ENCODE data around the gene ANKS1A. TPM values are rescaled to one million over a fixed set of nuclear protein-coding genes. Genes with fewer than 3 reads are reported as not detected.

ANKS1A gene
- total and polyA plus RNA-seq, 2 experiments from 2014 or later = 17.5 to 25.4 TPM

- no peaks in the 10 kb centered on the region for H3K27me3 ChIP-seq
- DNase-seq (ENCODE audit: low spot score) = no peak
- H3K4me3 ChIP-seq = no peak overlapping the region
- no peaks in the 10 kb centered on the region for H3K9me2 ChIP-seq (replicated peaks; ENCODE audit: insufficient read depth)
- TF ChIP-seq EZH2 (IDR thresholded peaks at IDR 0.05; ENCODE audit: borderline replicate concordance) (no peak), EZH2phosphoT487 (IDR thresholded peaks at IDR 0.05; ENCODE audit: low read depth, severe bottlenecking, unreplicated experiment) (no peak), CTCF (IDR thresholded peaks at IDR 0.05; ENCODE audit: poor library complexity) (no peak)
- H3K36me3 ChIP-seq (replicated peaks; ENCODE audit: insufficient read depth, low read depth) = no peaks in the 10 kb centered on the region
- H3K27ac ChIP-seq = no peak overlapping the region
- 97% methylated on average over 11 of the region's 11 CpGs for WGBS (ENCODE audit: low lambda C conversion rate, missing lambda C conversion rate)
- no peaks in the 10 kb centered on the region for H3K79me2 ChIP-seq
- H4K20me1 ChIP-seq (ENCODE audit: insufficient read depth, poor library complexity, severe bottlenecking) = no peaks in the 10 kb centered on the region
- no peaks in the 10 kb centered on the region for H3K4me1 ChIP-seq (ENCODE audit: insufficient read depth)
- H3K4me2 ChIP-seq = no peak overlapping the region
- no peak overlapping the region for H2AFZ ChIP-seq
- H3K9me3 ChIP-seq (ENCODE audit: low read depth) = no peaks in the 10 kb centered on the region
These were observed 178.2 kb downstream of the ANKS1A start for GRCh38 chr6:35067234-35067633.

- Histone ChIP-seq H3K27me3 (no peaks in the 10 kb centered on the region), H2AFZ (no peak overlapping the region), H3K4me1 (ENCODE audit: insufficient read depth) (no peaks in the 10 kb centered on the region), H4K20me1 (ENCODE audit: insufficient read depth, poor library complexity, severe bottlenecking) (no peaks in the 10 kb centered on the region), H3K9me2 (replicated peaks; ENCODE audit: insufficient read depth) (no peaks in the 10 kb centered on the region), H3K4me3 (no peak overlapping the region), H3K27ac (no peak overlapping the region), H3K79me2 (no peaks in the 10 kb centered on the region), H3K4me2 (no peak overlapping the region), H3K36me3 (replicated peaks; ENCODE audit: insufficient read depth, low read depth) (no peaks in the 10 kb centered on the region), H3K9me3 (ENCODE audit: low read depth) (no peaks in the 10 kb centered on the region)
- TF ChIP-seq EZH2phosphoT487 (IDR thresholded peaks at IDR 0.05; ENCODE audit: low read depth, severe bottlenecking, unreplicated experiment) (no peak), EZH2 (IDR thresholded peaks at IDR 0.05; ENCODE audit: borderline replicate concordance) (no peak), CTCF (IDR thresholded peaks at IDR 0.05; ENCODE audit: poor library complexity) (no peak)
- no peak for DNase-seq (ENCODE audit: low spot score)
- 82% methylated on average over 9 of the region's 9 CpGs for WGBS (ENCODE audit: low lambda C conversion rate, missing lambda C conversion rate)
These were observed 179.2 kb downstream of the ANKS1A start for GRCh38 chr6:35068206-35068605.

GRCh38 chr6:35068644-35069043 is 179.6 kb downstream of the ANKS1A start:
- Histone ChIP-seq H3K36me3 (replicated peaks; ENCODE audit: insufficient read depth, low read depth) (no peaks in the 10 kb centered on the region), H4K20me1 (ENCODE audit: insufficient read depth, poor library complexity, severe bottlenecking) (no peaks in the 10 kb centered on the region)
- TF ChIP-seq EZH2 (IDR thresholded peaks at IDR 0.05; ENCODE audit: borderline replicate concordance) (no peak), CTCF (IDR thresholded peaks at IDR 0.05; ENCODE audit: poor library complexity) (no peak), EZH2phosphoT487 (IDR thresholded peaks at IDR 0.05; ENCODE audit: low read depth, severe bottlenecking, unreplicated experiment) (no peak)

DNA sequence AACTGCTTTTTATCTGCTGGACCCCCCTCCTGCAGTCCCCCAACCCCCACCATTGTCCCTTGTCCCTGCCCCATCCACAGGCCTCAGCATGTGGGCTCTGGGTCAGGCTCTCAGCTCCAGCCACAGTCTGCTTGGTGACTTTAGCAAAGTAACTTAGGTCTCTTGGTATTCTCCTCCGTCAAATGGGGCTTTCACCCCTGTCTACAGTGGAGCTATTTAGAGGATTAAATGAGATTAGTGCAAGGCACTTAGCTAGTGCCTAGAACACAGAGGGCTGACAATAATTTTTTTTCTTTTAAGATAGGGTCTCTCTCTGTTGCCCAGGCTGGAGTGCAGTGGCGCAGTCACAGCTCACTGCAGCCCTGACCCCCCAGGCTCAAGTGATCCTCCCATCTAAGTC is 180.2 kb downstream of the ANKS1A start:
- no peak for TF ChIP-seq CTCF (IDR thresholded peaks at IDR 0.05; ENCODE audit: poor library complexity)
- no peak for TF ChIP-seq EZH2 (IDR thresholded peaks at IDR 0.05; ENCODE audit: borderline replicate concordance)
- TF ChIP-seq EZH2phosphoT487 (IDR thresholded peaks at IDR 0.05; ENCODE audit: low read depth, severe bottlenecking, unreplicated experiment) = no peak
- Histone ChIP-seq H3K4me2 (no peak overlapping the region), H3K4me3 (no peak overlapping the region), H4K20me1 (ENCODE audit: insufficient read depth, poor library complexity, severe bottlenecking) (no peaks in the 10 kb centered on the region), H3K9me2 (replicated peaks; ENCODE audit: insufficient read depth) (no peaks in the 10 kb centered on the region), H3K27me3 (no peaks in the 10 kb centered on the region), H2AFZ (no peak overlapping the region), H3K4me1 (ENCODE audit: insufficient read depth) (no peaks in the 10 kb centered on the region), H3K9me3 (ENCODE audit: low read depth) (no peaks in the 10 kb centered on the region), H3K27ac (no peak overlapping the region), H3K79me2 (no peaks in the 10 kb centered on the region), H3K36me3 (replicated peaks; ENCODE audit: insufficient read depth, low read depth) (no peaks in the 10 kb centered on the region)
- 88% methylated on average over 2 of the region's 2 CpGs for WGBS (ENCODE audit: low lambda C conversion rate, missing lambda C conversion rate)
- no peak for DNase-seq (ENCODE audit: low spot score)

More at GRCh38 chr6:35068644-35069043, 179.6 kb downstream of the ANKS1A start:
- Histone ChIP-seq H3K9me3 (ENCODE audit: low read depth) (no peaks in the 10 kb centered on the region), H3K9me2 (replicated peaks; ENCODE audit: insufficient read depth) (no peaks in the 10 kb centered on the region), H3K79me2 (no peaks in the 10 kb centered on the region), H2AFZ (no peak overlapping the region), H3K27me3 (no peaks in the 10 kb centered on the region), H3K4me3 (no peak overlapping the region), H3K27ac (no peak overlapping the region), H3K4me2 (no peak overlapping the region), H3K4me1 (ENCODE audit: insufficient read depth) (no peaks in the 10 kb centered on the region)
- WGBS (ENCODE audit: low lambda C conversion rate, missing lambda C conversion rate) = 78% methylated on average over 7 of the region's 7 CpGs
- no peak for DNase-seq (ENCODE audit: low spot score)

All from hepatocyte (in vitro differentiated cells).